ENCODE results near the gene LANCL3. TPM values are rescaled to one million over a fixed set of nuclear protein-coding genes. Genes with fewer than 3 reads are reported as not detected.

Gene LANCL3
- not detected in 5 replicates for total RNA-seq (2022; extraction: Qiagen RNA extraction)

DNA sequence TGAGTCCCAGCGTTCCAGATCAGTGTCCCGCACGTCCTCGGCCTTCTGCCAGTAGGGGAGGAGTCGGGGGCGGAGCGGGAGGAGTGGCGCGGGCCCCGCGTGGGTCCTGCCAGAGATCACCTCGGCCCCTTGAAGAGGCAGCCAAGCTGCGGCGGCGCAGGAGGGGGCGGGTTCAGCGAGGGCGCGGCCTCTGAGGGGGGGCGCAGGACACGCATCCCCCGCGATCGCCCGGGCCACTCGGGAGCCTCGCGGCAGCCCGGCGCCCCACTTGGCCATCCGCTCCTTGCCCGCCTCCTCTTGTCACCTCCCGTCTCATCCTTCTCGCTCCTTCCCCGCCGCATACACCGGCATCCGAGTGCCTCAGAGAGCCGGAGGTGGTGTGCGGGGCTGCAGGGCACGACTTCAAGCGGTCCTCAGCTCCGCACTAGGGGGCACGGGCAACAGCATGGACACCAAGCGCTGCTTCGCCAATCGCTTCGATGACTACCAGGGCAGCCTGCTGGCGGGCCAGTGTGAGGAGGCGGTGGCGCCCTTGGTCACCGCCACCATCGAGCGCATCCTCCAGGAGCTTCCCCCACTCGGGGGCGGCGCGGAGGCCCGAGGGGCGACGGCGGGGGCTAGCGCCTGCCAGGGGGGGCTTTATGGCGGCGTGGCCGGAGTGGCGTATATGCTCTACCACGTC lies at the start of gene LANCL3:
Gene LANCL3, plus strand, starts transcription at position 236 of the 682 bp plus-strand sequence. Its CDS starts 210 bp downstream, at position 446.

DNA sequence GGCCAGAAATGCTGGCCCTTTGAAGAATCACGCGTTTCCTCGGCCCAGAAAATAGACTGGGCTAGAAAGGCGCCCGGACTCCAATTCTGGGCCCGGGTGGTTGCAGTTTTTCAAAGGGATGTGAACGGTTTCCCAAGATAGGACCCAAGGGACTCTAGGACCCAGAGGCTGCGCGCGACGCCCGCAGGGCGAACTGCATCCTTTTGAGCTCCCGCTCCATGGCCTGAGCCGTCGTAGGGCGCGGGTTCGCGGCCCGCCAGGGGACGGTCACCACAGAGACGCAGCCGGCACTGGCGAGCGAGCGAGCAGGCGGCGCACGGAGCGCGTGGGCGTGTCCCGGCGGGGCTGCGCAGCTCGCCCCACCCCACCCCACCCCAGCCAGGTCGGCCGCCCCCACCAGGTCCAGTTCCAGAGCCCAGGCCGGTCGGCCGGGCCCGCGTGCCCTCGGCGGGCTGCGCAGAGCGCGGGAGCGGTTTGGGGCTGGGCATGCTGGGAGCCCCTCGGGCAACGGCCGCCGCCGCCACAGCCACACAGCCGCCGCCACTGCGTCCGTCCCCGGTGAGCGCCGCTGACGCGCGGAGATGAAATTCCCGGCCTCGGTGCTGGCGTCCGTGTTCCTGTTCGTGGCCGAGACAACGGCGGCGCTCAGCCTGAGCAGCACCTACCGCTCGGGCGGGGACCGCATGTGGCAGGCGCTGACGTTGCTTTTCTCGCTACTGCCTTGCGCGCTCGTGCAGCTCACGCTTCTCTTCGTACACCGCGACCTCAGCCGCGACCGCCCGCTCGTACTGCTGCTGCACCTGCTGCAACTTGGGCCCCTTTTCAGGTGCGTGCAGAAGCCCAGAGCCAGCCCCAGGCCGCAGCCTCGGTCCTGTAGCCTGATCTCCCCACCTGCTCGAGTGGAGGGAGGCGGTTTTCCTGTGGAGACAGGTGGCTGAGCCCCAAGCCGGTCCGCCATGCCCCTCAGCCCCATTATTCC lies 114.2 kb downstream of the LANCL3 start, which contains the start of gene XK:
Gene XK, plus strand, starts transcription at position 411 of the 979 bp plus-strand sequence. Its CDS starts 171 bp downstream, at position 582.

Other genes starting within 250 kb of the LANCL3 start
- 5.1 to 7.6 TPM (median 6.4 TPM) in 5 replicates for gene PRRG1, start 222.3 kb upstream of the LANCL3 start, total RNA-seq (2022; extraction: Qiagen RNA extraction)
- 0.32 to 0.47 TPM (median 0.36 TPM) in 5 replicates for gene XK, start 114.1 kb downstream of the LANCL3 start, total RNA-seq (2022; extraction: Qiagen RNA extraction)
- 0.02 to 0.12 TPM (median 0.07 TPM) in 5 replicates for gene CYBB, start 208.4 kb downstream of the LANCL3 start, total RNA-seq (2022; extraction: Qiagen RNA extraction)